ENCODE data around the gene PRG3.
"Not testable (repeated sequence)": the region's sequence is repeated elsewhere in the genome, so short reads cannot be mapped to it uniquely, and the experiment has no call there.

PRG3 gene

GRCh38 chr11:57339328-57339727 lies 41.6 kb downstream of the PRG3 start:
- ATAC-seq, result no peak
- no peak for TF ChIP-seq GLIS3 (CRISPR knock-in tag; IDR thresholded peaks at IDR 0.05)
- no peak for TF ChIP-seq TOX (CRISPR knock-in tag; IDR thresholded peaks at IDR 0.05; ENCODE audit: borderline replicate concordance)
- TF ChIP-seq RARB (CRISPR knock-in tag; IDR thresholded peaks at IDR 0.05), result no peak
- no peak for TF ChIP-seq ZC3H10 (CRISPR knock-in tag; IDR thresholded peaks at IDR 0.05)
- TF ChIP-seq, protein P1, sequence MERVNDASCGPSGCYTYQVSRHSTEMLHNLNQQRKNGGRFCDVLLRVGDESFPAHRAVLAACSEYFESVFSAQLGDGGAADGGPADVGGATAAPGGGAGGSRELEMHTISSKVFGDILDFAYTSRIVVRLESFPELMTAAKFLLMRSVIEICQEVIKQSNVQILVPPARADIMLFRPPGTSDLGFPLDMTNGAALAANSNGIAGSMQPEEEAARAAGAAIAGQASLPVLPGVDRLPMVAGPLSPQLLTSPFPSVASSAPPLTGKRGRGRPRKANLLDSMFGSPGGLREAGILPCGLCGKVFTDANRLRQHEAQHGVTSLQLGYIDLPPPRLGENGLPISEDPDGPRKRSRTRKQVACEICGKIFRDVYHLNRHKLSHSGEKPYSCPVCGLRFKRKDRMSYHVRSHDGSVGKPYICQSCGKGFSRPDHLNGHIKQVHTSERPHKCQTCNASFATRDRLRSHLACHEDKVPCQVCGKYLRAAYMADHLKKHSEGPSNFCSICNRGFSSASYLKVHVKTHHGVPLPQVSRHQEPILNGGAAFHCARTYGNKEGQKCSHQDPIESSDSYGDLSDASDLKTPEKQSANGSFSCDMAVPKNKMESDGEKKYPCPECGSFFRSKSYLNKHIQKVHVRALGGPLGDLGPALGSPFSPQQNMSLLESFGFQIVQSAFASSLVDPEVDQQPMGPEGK (CRISPR knock-in tag; IDR thresholded peaks at IDR 0.05; ENCODE audit: borderline replicate concordance), result no peak
- TF ChIP-seq SNAI2 (CRISPR knock-in tag; IDR thresholded peaks at IDR 0.05), result no peak
- no peak for TF ChIP-seq PPARA (CRISPR knock-in tag; IDR thresholded peaks at IDR 0.05; ENCODE audit: borderline replicate concordance)
- no peak for TF ChIP-seq ZNF565 (CRISPR knock-in tag; conservative IDR thresholded peaks at IDR 0.05; ENCODE audit: low read depth)
- TF ChIP-seq OSR1 (CRISPR knock-in tag; IDR thresholded peaks at IDR 0.05), result no peak
- TF ChIP-seq ISL1 (CRISPR knock-in tag; IDR thresholded peaks at IDR 0.05), result no peak
- no peak for TF ChIP-seq BACH2 (CRISPR knock-in tag; IDR thresholded peaks at IDR 0.05; ENCODE audit: borderline replicate concordance)
- TF ChIP-seq, protein P2, sequence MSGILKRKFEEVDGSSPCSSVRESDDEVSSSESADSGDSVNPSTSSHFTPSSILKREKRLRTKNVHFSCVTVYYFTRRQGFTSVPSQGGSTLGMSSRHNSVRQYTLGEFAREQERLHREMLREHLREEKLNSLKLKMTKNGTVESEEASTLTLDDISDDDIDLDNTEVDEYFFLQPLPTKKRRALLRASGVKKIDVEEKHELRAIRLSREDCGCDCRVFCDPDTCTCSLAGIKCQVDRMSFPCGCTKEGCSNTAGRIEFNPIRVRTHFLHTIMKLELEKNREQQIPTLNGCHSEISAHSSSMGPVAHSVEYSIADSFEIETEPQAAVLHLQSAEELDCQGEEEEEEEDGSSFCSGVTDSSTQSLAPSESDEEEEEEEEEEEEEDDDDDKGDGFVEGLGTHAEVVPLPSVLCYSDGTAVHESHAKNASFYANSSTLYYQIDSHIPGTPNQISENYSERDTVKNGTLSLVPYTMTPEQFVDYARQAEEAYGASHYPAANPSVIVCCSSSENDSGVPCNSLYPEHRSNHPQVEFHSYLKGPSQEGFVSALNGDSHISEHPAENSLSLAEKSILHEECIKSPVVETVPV (CRISPR knock-in tag; IDR thresholded peaks at IDR 0.05), result no peak
- TF ChIP-seq CREB5 (CRISPR knock-in tag; IDR thresholded peaks at IDR 0.05; ENCODE audit: low read depth), result no peak

- no peak for TF ChIP-seq GLIS3 (CRISPR knock-in tag; IDR thresholded peaks at IDR 0.05)
- no peak for TF ChIP-seq ZNF8 (CRISPR knock-in tag; IDR thresholded peaks at IDR 0.05)
- TF ChIP-seq, protein P1 (CRISPR knock-in tag; IDR thresholded peaks at IDR 0.05; ENCODE audit: borderline replicate concordance), result no peak
- TF ChIP-seq ZFP30 (CRISPR knock-in tag; IDR thresholded peaks at IDR 0.05), result no peak
- no peak for TF ChIP-seq OSR1 (CRISPR knock-in tag; IDR thresholded peaks at IDR 0.05)
- TF ChIP-seq ZC3H10 (CRISPR knock-in tag; IDR thresholded peaks at IDR 0.05), result no peak
- TF ChIP-seq SNAI2 (CRISPR knock-in tag; IDR thresholded peaks at IDR 0.05), result no peak
- no peak for TF ChIP-seq TOX (CRISPR knock-in tag; IDR thresholded peaks at IDR 0.05; ENCODE audit: borderline replicate concordance)
- TF ChIP-seq TCF4 (CRISPR knock-in tag; IDR thresholded peaks at IDR 0.05; ENCODE audit: borderline replicate concordance), result no peak
- no peak for ATAC-seq
Observed at GRCh38 chr11:57338142-57338541, 42.8 kb downstream of the PRG3 start, which contains the start of gene P2RX3. P2RX3 (plus strand) TSS chr11:57338352; CDS start chr11:57338551, 199 bp downstream.

GRCh38 chr11:57336856-57337255 lies 44.1 kb downstream of the PRG3 start:
- ATAC-seq, result not testable (repeated sequence)

GRCh38 chr11:57336111-57336666 lies 44.8 kb downstream of the PRG3 start:
- no peak; the same call in 2 of the 3 replicates for ATAC-seq
- TF ChIP-seq CSDC2 (CRISPR knock-in tag; IDR thresholded peaks at IDR 0.05), result no peak
- TF ChIP-seq RARB (CRISPR knock-in tag; IDR thresholded peaks at IDR 0.05), result no peak
- no peak for TF ChIP-seq GLIS3 (CRISPR knock-in tag; IDR thresholded peaks at IDR 0.05)
- no peak for TF ChIP-seq ARNTL (CRISPR knock-in tag; IDR thresholded peaks at IDR 0.05; ENCODE audit: borderline replicate concordance, low read depth)
- no peak for TF ChIP-seq ZFP30 (CRISPR knock-in tag; IDR thresholded peaks at IDR 0.05)
- no peak for TF ChIP-seq TCF4 (CRISPR knock-in tag; IDR thresholded peaks at IDR 0.05; ENCODE audit: borderline replicate concordance)
- no peak for TF ChIP-seq CREB5 (CRISPR knock-in tag; IDR thresholded peaks at IDR 0.05; ENCODE audit: low read depth)
- TF ChIP-seq TOX (CRISPR knock-in tag; IDR thresholded peaks at IDR 0.05; ENCODE audit: borderline replicate concordance), result no peak
- TF ChIP-seq ZNF8 (CRISPR knock-in tag; IDR thresholded peaks at IDR 0.05), result no peak
- no peak for TF ChIP-seq SNAI2 (CRISPR knock-in tag; IDR thresholded peaks at IDR 0.05)
- no peak for TF ChIP-seq PPARA (CRISPR knock-in tag; IDR thresholded peaks at IDR 0.05; ENCODE audit: borderline replicate concordance)
- no peak for TF ChIP-seq ZNF70 (CRISPR knock-in tag; IDR thresholded peaks at IDR 0.05)
- TF ChIP-seq, protein P3, sequence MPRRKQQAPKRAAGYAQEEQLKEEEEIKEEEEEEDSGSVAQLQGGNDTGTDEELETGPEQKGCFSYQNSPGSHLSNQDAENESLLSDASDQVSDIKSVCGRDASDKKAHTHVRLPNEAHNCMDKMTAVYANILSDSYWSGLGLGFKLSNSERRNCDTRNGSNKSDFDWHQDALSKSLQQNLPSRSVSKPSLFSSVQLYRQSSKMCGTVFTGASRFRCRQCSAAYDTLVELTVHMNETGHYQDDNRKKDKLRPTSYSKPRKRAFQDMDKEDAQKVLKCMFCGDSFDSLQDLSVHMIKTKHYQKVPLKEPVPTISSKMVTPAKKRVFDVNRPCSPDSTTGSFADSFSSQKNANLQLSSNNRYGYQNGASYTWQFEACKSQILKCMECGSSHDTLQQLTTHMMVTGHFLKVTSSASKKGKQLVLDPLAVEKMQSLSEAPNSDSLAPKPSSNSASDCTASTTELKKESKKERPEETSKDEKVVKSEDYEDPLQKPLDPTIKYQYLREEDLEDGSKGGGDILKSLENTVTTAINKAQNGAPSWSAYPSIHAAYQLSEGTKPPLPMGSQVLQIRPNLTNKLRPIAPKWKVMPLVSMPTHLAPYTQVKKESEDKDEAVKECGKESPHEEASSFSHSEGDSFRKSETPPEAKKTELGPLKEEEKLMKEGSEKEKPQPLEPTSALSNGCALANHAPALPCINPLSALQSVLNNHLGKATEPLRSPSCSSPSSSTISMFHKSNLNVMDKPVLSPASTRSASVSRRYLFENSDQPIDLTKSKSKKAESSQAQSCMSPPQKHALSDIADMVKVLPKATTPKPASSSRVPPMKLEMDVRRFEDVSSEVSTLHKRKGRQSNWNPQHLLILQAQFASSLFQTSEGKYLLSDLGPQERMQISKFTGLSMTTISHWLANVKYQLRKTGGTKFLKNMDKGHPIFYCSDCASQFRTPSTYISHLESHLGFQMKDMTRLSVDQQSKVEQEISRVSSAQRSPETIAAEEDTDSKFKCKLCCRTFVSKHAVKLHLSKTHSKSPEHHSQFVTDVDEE (CRISPR knock-in tag; IDR thresholded peaks at IDR 0.05), result no peak
- no peak for TF ChIP-seq ZNF565 (CRISPR knock-in tag; conservative IDR thresholded peaks at IDR 0.05; ENCODE audit: low read depth)

Data from SK-N-SH treated with all-trans-retinoic acid at 6 μM for 48 hours (cell line).